HEK293 (cell line): ENCODE results near the gene OGFOD3.

Source experiments
- HOXC10 ChIP-seq: sonication (generic); formaldehyde crosslinking; IDR thresholded peaks from 2 replicates; pipeline ENCODE4 v1.8.1; 2023; ENCODE audit warnings: mild to moderate bottlenecking, missing genetic modification reagents
- KLF1 ChIP-seq: fragments of 450-650 bp; formaldehyde crosslinking; IDR thresholded peaks from 2 replicates; pipeline ENCODE4 v1.5.1; 2016; ENCODE audit warnings: missing biosample characterization, missing genetic modification characterization
- KLF16 ChIP-seq: fragments of 450-650 bp; formaldehyde crosslinking; IDR thresholded peaks from 2 replicates; pipeline ENCODE4 v1.5.1; 2017; ENCODE audit warnings: missing biosample characterization, missing genetic modification characterization
- SP3 ChIP-seq: fragments of 450-650 bp; formaldehyde crosslinking; IDR thresholded peaks from 2 replicates; pipeline ENCODE4 v1.5.1; 2016; ENCODE audit warnings: missing biosample characterization, missing genetic modification characterization
- SP7 ChIP-seq: fragments of 450-650 bp; formaldehyde crosslinking; IDR thresholded peaks from 2 replicates; pipeline ENCODE4 v1.5.1; 2016; ENCODE audit warnings: missing biosample characterization, missing genetic modification characterization
- ZBTB8A ChIP-seq: fragments of 450-650 bp; formaldehyde crosslinking; IDR thresholded peaks from 2 replicates; pipeline ENCODE4 v1.5.1; 2016; ENCODE audit warnings: missing biosample characterization, missing genetic modification characterization
- ZFP3 ChIP-seq: fragments of 450-650 bp; formaldehyde crosslinking; IDR thresholded peaks from 2 replicates; pipeline ENCODE4 v1.5.1; 2016; ENCODE audit warnings: low read depth, missing biosample characterization, missing genetic modification characterization
- ZNF121 ChIP-seq: fragments of 450-650 bp; formaldehyde crosslinking; IDR thresholded peaks from 2 replicates; pipeline ENCODE4 v1.5.1; 2016; ENCODE audit warnings: missing biosample characterization, missing genetic modification characterization
- ZNF157 ChIP-seq: fragments of 450-650 bp; formaldehyde crosslinking; IDR thresholded peaks from 2 replicates; pipeline ENCODE4 v1.5.1; 2016; ENCODE audit warnings: missing biosample characterization, missing genetic modification characterization
- ZNF214 ChIP-seq: fragments of 450-650 bp; formaldehyde crosslinking; IDR thresholded peaks from 2 replicates; pipeline ENCODE4 v1.5.1; 2017; ENCODE audit warnings: missing biosample characterization, mild to moderate bottlenecking, missing genetic modification characterization, borderline replicate concordance
- ZNF24 ChIP-seq: fragments of 450-650 bp; formaldehyde crosslinking; IDR thresholded peaks from 2 replicates; pipeline ENCODE4 v1.5.1; 2016; ENCODE audit warnings: missing biosample characterization, missing genetic modification characterization
- ZNF292 ChIP-seq: fragments of 450-650 bp; formaldehyde crosslinking; IDR thresholded peaks from 2 replicates; pipeline ENCODE4 v1.5.1; 2016; ENCODE audit warnings: low read depth, missing biosample characterization, missing genetic modification characterization, borderline replicate concordance
- ZNF335 ChIP-seq: fragments of 450-650 bp; formaldehyde crosslinking; conservative IDR thresholded peaks from 2 replicates; pipeline ENCODE4 v1.5.1; 2016; ENCODE audit warnings: missing biosample characterization, missing genetic modification characterization
- ZNF341 ChIP-seq: fragments of 450-650 bp; formaldehyde crosslinking; IDR thresholded peaks from 2 replicates; pipeline ENCODE4; 2016; ENCODE audit warnings: low read depth, missing biosample characterization, missing genetic modification characterization
- ZNF391 ChIP-seq: fragments of 450-650 bp; formaldehyde crosslinking; IDR thresholded peaks from 2 replicates; pipeline ENCODE4 v1.5.1; 2016; ENCODE audit warnings: low read depth, missing biosample characterization, missing genetic modification characterization, borderline replicate concordance
- ZNF394 ChIP-seq: fragments of 450-650 bp; formaldehyde crosslinking; IDR thresholded peaks from 2 replicates; pipeline ENCODE4 v1.5.1; 2016; ENCODE audit warnings: missing biosample characterization, missing genetic modification characterization, mild to moderate bottlenecking, moderate library complexity, borderline replicate concordance
- ZNF423 ChIP-seq: fragments of 450-650 bp; formaldehyde crosslinking; IDR thresholded peaks from 2 replicates; pipeline ENCODE4 v1.5.1; 2016; ENCODE audit warnings: missing biosample characterization, missing genetic modification characterization
- ZNF48 ChIP-seq: fragments of 450-650 bp; formaldehyde crosslinking; IDR thresholded peaks from 2 replicates; pipeline ENCODE4 v1.5.1; 2016; ENCODE audit warnings: missing biosample characterization, missing genetic modification characterization
- ZNF555 ChIP-seq: fragments of 450-650 bp; formaldehyde crosslinking; conservative IDR thresholded peaks from 2 replicates; pipeline ENCODE4 v1.5.1; 2017; ENCODE audit warnings: missing biosample characterization, mild to moderate bottlenecking, missing genetic modification characterization, inconsistent platforms
- ZNF561 ChIP-seq: fragments of 450-650 bp; IDR thresholded peaks from 2 replicates; pipeline ENCODE4 v1.5.1; 2018; ENCODE audit warnings: missing biosample characterization, missing genetic modification characterization, borderline replicate concordance
- ZNF660 ChIP-seq: fragments of 450-650 bp; IDR thresholded peaks from 2 replicates; pipeline ENCODE4 v1.5.1; 2018; ENCODE audit warnings: missing biosample characterization, mild to moderate bottlenecking, missing genetic modification characterization
- ZNF677 ChIP-seq: fragments of 450-650 bp; IDR thresholded peaks from 2 replicates; pipeline ENCODE4 v1.5.0; 2018; ENCODE audit warnings: missing biosample characterization, mild to moderate bottlenecking, missing genetic modification characterization, moderate library complexity
- TF ChIP-seq, protein P1 (sequence below): fragments of 450-650 bp; formaldehyde crosslinking; IDR thresholded peaks from 2 replicates; pipeline ENCODE4 v1.5.1; 2016; ENCODE audit warnings: missing biosample characterization, missing genetic modification characterization
- TF ChIP-seq, protein P2 (sequence below): fragments of 450-650 bp; formaldehyde crosslinking; IDR thresholded peaks from 2 replicates; pipeline ENCODE4 v1.5.1; 2016; ENCODE audit warnings: missing biosample characterization, missing genetic modification characterization
- TF ChIP-seq, protein P3 (sequence below): fragments of 450-650 bp; formaldehyde crosslinking; IDR thresholded peaks from 2 replicates; pipeline ENCODE4 v1.5.1; 2016; ENCODE audit warnings: missing biosample characterization, missing genetic modification characterization
- TF ChIP-seq, protein P4 (sequence below): sonication (generic); formaldehyde crosslinking; IDR thresholded peaks from 2 replicates; pipeline ENCODE4 v1.8.1; 2022; ENCODE audit warnings: mild to moderate bottlenecking, moderate library complexity, missing genetic modification reagents
- TF ChIP-seq, protein P5 (sequence below): fragments of 450-650 bp; formaldehyde crosslinking; IDR thresholded peaks from 2 replicates; pipeline ENCODE4 v1.5.1; 2016; ENCODE audit warnings: missing biosample characterization, missing genetic modification characterization
- TF ChIP-seq, protein P6 (sequence below): fragments of 450-650 bp; formaldehyde crosslinking; IDR thresholded peaks from 2 replicates; pipeline ENCODE4 v1.5.1; 2017; ENCODE audit warnings: missing biosample characterization, missing genetic modification characterization
- TF ChIP-seq, protein P7 (sequence below): fragments of 450-650 bp; formaldehyde crosslinking; IDR thresholded peaks from 2 replicates; pipeline ENCODE4 v1.5.1; 2016; ENCODE audit warnings: missing biosample characterization, missing genetic modification characterization

Gene OGFOD3

DNA sequence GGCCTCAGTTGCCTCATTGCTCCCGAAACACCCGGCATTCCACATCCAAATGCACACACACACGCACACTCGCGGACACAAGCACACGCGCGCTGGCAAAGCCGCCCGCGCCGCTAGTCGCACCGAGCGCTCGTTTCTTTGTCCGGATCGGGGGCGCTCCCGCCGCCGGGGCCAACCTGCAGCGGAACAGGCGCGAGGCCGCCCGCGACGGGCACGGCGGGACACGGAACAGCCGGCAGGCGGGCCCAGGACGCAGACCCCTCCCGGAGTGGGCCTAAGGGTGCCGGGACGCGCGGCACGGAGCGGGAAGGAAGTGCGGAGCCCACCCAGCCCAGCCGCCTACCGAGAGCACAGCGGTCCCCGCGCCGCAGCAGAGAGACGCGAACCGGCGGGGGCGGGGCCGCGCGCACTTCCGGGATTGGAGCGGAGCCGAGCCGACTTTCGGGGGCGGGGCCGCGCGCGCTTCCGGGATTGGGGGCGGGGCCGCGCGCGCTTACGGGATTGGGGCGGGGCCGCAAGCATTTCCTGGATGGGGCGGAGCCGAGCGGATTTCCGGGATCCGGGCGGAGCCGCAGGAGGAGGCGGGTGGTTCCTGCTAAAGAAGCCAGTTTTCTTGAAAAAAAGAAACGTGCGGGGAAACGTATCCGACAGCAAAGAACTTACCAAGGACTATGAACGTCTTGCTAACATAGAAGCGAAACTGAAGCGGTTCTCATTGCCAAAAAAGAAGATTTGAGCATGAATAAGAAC is 32.1 kb upstream of the OGFOD3 start, which contains the start of gene CYBC1 (continued):
- TF ChIP-seq ZNF561 (tag by site-specific recombination) (peak; percentile 68; the same call in 1 of the 2 replicates), ZNF341 (tag by site-specific recombination) (peak; percentile 77), ZNF677 (tag by site-specific recombination) (no peak), ZNF335 (peak; percentile 65), ZNF391 (tag by site-specific recombination) (0 out of 2 replicates have a peak, but pooled peaks have one; percentile 50), KLF16 (tag by site-specific recombination) (peak; percentile 71; the same call in 1 of the 2 replicates), ZNF157 (tag by site-specific recombination) (no peak), ZNF394 (tag by site-specific recombination) (no peak), KLF1 (tag by site-specific recombination) (peak; percentile 79), ZNF292 (tag by site-specific recombination) (no peak), ZNF24 (tag by site-specific recombination) (no peak), ZNF423 (tag by site-specific recombination) (peak; percentile 67; the same call in 1 of the 2 replicates), ZNF660 (tag by site-specific recombination) (peak; percentile 64; the same call in 1 of the 2 replicates), ZFP3 (tag by site-specific recombination) (no peak), ZBTB8A (tag by site-specific recombination) (peak; percentile 90), SP3 (tag by site-specific recombination) (peak; percentile 97), ZNF555 (tag by site-specific recombination) (no peak), SP7 (tag by site-specific recombination) (peak; percentile 32; the same call in 1 of the 2 replicates), ZNF121 (tag by site-specific recombination) (peak; percentile 77), ZNF48 (tag by site-specific recombination) (no peak), ZNF214 (tag by site-specific recombination) (no peak), HOXC10 (CRISPR knock-in tag) (peak; percentile 49; the same call in 1 of the 2 replicates)
- TF ChIP-seq, protein P1, sequence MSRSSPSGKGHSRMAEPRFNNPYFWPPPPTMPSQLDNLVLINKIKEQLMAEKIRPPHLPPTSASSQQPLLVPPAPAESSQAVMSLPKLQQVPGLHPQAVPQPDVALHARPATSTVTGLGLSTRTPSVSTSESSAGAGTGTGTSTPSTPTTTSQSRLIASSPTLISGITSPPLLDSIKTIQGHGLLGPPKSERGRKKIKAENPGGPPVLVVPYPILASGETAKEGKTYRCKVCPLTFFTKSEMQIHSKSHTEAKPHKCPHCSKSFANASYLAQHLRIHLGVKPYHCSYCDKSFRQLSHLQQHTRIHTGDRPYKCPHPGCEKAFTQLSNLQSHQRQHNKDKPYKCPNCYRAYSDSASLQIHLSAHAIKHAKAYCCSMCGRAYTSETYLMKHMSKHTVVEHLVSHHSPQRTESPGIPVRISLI (tag by site-specific recombination) = peak; percentile 31; the same call in 1 of the 2 replicates
- TF ChIP-seq, protein P2, sequence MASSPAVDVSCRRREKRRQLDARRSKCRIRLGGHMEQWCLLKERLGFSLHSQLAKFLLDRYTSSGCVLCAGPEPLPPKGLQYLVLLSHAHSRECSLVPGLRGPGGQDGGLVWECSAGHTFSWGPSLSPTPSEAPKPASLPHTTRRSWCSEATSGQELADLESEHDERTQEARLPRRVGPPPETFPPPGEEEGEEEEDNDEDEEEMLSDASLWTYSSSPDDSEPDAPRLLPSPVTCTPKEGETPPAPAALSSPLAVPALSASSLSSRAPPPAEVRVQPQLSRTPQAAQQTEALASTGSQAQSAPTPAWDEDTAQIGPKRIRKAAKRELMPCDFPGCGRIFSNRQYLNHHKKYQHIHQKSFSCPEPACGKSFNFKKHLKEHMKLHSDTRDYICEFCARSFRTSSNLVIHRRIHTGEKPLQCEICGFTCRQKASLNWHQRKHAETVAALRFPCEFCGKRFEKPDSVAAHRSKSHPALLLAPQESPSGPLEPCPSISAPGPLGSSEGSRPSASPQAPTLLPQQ (tag by site-specific recombination) = peak; percentile 61; the same call in 1 of the 2 replicates
- TF ChIP-seq, protein P3, sequence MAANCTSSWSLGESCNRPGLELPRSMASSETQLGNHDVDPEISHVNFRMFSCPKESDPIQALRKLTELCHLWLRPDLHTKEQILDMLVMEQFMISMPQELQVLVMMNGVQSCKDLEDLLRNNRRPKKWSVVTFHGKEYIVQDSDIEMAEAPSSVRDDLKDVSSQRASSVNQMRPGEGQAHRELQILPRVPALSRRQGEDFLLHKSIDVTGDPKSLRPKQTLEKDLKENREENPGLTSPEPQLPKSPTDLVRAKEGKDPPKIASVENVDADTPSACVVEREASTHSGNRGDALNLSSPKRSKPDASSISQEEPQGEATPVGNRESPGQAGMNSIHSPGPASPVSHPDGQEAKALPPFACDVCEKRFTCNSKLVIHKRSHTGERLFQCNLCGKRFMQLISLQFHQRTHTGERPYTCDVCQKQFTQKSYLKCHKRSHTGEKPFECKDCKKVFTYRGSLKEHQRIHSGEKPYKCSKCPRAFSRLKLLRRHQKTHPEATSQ (tag by site-specific recombination) = 0 out of 2 replicates have a peak, but pooled peaks have one; percentile 13
- TF ChIP-seq, protein P4, sequence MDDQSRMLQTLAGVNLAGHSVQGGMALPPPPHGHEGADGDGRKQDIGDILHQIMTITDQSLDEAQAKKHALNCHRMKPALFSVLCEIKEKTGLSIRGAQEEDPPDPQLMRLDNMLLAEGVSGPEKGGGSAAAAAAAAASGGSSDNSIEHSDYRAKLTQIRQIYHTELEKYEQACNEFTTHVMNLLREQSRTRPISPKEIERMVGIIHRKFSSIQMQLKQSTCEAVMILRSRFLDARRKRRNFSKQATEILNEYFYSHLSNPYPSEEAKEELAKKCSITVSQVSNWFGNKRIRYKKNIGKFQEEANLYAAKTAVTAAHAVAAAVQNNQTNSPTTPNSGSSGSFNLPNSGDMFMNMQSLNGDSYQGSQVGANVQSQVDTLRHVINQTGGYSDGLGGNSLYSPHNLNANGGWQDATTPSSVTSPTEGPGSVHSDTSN (CRISPR knock-in tag) = 0 out of 2 replicates have a peak, but pooled peaks have one; percentile 80
- TF ChIP-seq, protein P5, sequence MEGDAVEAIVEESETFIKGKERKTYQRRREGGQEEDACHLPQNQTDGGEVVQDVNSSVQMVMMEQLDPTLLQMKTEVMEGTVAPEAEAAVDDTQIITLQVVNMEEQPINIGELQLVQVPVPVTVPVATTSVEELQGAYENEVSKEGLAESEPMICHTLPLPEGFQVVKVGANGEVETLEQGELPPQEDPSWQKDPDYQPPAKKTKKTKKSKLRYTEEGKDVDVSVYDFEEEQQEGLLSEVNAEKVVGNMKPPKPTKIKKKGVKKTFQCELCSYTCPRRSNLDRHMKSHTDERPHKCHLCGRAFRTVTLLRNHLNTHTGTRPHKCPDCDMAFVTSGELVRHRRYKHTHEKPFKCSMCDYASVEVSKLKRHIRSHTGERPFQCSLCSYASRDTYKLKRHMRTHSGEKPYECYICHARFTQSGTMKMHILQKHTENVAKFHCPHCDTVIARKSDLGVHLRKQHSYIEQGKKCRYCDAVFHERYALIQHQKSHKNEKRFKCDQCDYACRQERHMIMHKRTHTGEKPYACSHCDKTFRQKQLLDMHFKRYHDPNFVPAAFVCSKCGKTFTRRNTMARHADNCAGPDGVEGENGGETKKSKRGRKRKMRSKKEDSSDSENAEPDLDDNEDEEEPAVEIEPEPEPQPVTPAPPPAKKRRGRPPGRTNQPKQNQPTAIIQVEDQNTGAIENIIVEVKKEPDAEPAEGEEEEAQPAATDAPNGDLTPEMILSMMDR = peak; percentile 43; the same call in 1 of the 2 replicates
- TF ChIP-seq, protein P6, sequence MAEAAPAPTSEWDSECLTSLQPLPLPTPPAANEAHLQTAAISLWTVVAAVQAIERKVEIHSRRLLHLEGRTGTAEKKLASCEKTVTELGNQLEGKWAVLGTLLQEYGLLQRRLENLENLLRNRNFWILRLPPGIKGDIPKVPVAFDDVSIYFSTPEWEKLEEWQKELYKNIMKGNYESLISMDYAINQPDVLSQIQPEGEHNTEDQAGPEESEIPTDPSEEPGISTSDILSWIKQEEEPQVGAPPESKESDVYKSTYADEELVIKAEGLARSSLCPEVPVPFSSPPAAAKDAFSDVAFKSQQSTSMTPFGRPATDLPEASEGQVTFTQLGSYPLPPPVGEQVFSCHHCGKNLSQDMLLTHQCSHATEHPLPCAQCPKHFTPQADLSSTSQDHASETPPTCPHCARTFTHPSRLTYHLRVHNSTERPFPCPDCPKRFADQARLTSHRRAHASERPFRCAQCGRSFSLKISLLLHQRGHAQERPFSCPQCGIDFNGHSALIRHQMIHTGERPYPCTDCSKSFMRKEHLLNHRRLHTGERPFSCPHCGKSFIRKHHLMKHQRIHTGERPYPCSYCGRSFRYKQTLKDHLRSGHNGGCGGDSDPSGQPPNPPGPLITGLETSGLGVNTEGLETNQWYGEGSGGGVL (tag by site-specific recombination) = 0 out of 2 replicates have a peak, but pooled peaks have one; percentile 23
- TF ChIP-seq, protein P7, sequence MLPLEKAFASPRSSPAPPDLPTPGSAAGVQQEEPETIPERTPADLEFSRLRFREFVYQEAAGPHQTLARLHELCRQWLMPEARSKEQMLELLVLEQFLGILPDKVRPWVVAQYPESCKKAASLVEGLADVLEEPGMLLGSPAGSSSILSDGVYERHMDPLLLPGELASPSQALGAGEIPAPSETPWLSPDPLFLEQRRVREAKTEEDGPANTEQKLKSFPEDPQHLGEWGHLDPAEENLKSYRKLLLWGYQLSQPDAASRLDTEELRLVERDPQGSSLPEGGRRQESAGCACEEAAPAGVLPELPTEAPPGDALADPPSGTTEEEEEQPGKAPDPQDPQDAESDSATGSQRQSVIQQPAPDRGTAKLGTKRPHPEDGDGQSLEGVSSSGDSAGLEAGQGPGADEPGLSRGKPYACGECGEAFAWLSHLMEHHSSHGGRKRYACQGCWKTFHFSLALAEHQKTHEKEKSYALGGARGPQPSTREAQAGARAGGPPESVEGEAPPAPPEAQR = no peak
